SK-N-MC (cell line): ENCODE measurements around the gene UNC13A.

Experiments
- EZH2 ChIP-seq: fragments of 200-600 bp; sonication (generic); IDR thresholded peaks from one replicate; pipeline ENCODE4 v1.6.1; 2017; ENCODE audit warnings: antibody characterized with exemption
- POLR2AphosphoS5 ChIP-seq: IDR thresholded peaks from 2 replicates; pipeline ENCODE4 v1.6.1; 2012; ENCODE audit warnings: mild to moderate bottlenecking, low read depth, low read length, borderline replicate concordance

- TF ChIP-seq POLR2AphosphoS5 (no peak), EZH2 (no peak)
These were observed 89.2 kb downstream of the UNC13A start for GRCh38 chr19:17598953-17599352.
